ENCODE results near the gene OLFM1.

GRCh38 chr9:135082536-135082935, 4.9 kb upstream of the OLFM1 start:
- TF ChIP-seq POLR2AphosphoS5 (IDR thresholded peaks at IDR 0.05; ENCODE audit: borderline replicate concordance, low read depth, low read length), result no peak
- no peak for TF ChIP-seq EZH2 (IDR thresholded peaks at IDR 0.05)

All from SK-N-MC (cell line).